WERI-Rb-1 (cell line): ENCODE measurements around the gene PCDHA10.
"Not testable (repeated sequence)": the region's sequence is repeated elsewhere in the genome, so short reads cannot be mapped to it uniquely, and the experiment has no call there.

ENCODE experiments used
- DNase-seq: peaks from one replicate; pipeline ENCODE4 v3.0.0-alpha.2; 2020
- H3K27ac ChIP-seq: fragments of 250-450 bp; sonication (Bioruptor Pico); 2 replicates; pipeline ENCODE4 v1.5.1; 2020; ENCODE audit warnings: mild to moderate bottlenecking, moderate library complexity
- H3K27me3 ChIP-seq: fragments of 250-450 bp; sonication (Bioruptor Pico); 2 replicates; pipeline ENCODE4 v1.5.1; 2021; ENCODE audit warnings: mild to moderate bottlenecking, low read depth, moderate library complexity; ENCODE audit not compliant: insufficient read depth, severe bottlenecking
- H3K36me3 ChIP-seq: fragments of 250-450 bp; sonication (Bioruptor Pico); 2 replicates; pipeline ENCODE4 v1.5.1; 2020; ENCODE audit warnings: mild to moderate bottlenecking, moderate library complexity
- H3K4me3 ChIP-seq: 2 replicates; pipeline ENCODE4 v1.5.1; 2011; ENCODE audit warnings: low read depth, mild to moderate bottlenecking, control low read depth, low read length
- H3K9me3 ChIP-seq: fragments of 250-450 bp; sonication (Bioruptor Pico); 2 replicates; pipeline ENCODE4 v1.5.1; 2021; ENCODE audit warnings: mild to moderate bottlenecking, moderate library complexity; ENCODE audit not compliant: severe bottlenecking
- CTCF ChIP-seq: IDR thresholded peaks from 2 replicates; pipeline ENCODE4 v1.5.1; 2011; ENCODE audit warnings: low read depth, mild to moderate bottlenecking, control low read depth, inconsistent platforms, low read length

PCDHA10 gene

GRCh38 chr5:140842798-140843733, 12.6 kb upstream of the PCDHA10 start:
- peaks cover 4% of the 10 kb centered on the region for H3K9me3 ChIP-seq
- no peak overlapping the region for H3K4me3 ChIP-seq
- no peak for TF ChIP-seq CTCF
- DNase-seq, result no peak
- H3K27ac ChIP-seq, result no peak overlapping the region
- no peaks in the 10 kb centered on the region for H3K36me3 ChIP-seq
- no peaks in the 10 kb centered on the region for H3K27me3 ChIP-seq

GRCh38 chr5:140848139-140849102, 7.3 kb upstream of the PCDHA10 start, which contains the start of gene PCDHA9:
Gene PCDHA9 (plus strand): TSS chr5:140848382. CDS start chr5:140848496, 114 bp downstream.
- H3K36me3 ChIP-seq, H3K27ac ChIP-seq, H3K4me3 ChIP-seq, DNase-seq, H3K9me3 ChIP-seq, H3K27me3 ChIP-seq: not testable (repeated sequence)

GRCh38 chr5:140849831-140850634, 5.7 kb upstream of the PCDHA10 start:
- H3K4me3 ChIP-seq, H3K36me3 ChIP-seq, H3K9me3 ChIP-seq, H3K27me3 ChIP-seq, DNase-seq, H3K27ac ChIP-seq: not testable (repeated sequence)

GRCh38 chr5:140857177-140857986, 1.7 kb downstream of the PCDHA10 start:
- H3K27me3 ChIP-seq, result no peaks in the 10 kb centered on the region
- no peak for TF ChIP-seq CTCF
- no peak overlapping the region for H3K4me3 ChIP-seq
- DNase-seq, result no peak
- H3K9me3 ChIP-seq, result peaks cover 2% of the 10 kb centered on the region
- H3K27ac ChIP-seq, result no peak overlapping the region
- H3K36me3 ChIP-seq, result no peaks in the 10 kb centered on the region

GRCh38 chr5:140857987-140858240, 2.2 kb downstream of the PCDHA10 start:
- no peak for TF ChIP-seq CTCF
- DNase-seq, result no peak
- H3K4me3 ChIP-seq, result no peak overlapping the region
- H3K36me3 ChIP-seq, result no peaks in the 10 kb centered on the region
- H3K27ac ChIP-seq, result no peak overlapping the region
- no peaks in the 10 kb centered on the region for H3K27me3 ChIP-seq
- H3K9me3 ChIP-seq, result peaks cover 2% of the 10 kb centered on the region
